Measurements from ENCODE around the gene GPR142.

Gene GPR142

DNA sequence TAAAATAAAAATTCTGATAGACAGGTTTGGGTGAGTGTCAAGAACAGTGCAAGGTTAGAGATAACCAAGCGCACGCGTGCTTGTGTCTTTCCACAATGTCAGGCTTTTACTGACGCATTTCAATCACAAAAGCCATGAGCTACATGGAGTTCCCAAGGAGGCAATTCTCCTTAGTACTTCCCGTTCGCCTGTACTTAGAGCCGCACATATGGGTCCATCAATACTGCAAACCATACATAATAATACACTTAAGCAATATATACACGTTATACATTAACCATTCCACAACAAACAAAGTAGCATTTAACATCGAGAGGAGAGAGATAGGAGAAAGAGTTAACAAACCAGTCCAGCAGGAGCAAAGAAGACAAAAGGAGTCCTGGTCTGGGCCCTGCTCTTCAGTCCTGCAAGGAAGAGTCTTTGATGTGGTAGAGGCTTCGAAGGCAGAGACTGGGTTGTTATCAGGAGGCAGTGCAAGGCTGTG is 52.7 kb downstream of the GPR142 start:
- Histone ChIP-seq H3K4me2 (ENCODE audit: insufficient read depth, low read length) (no peak overlapping the region), H2AFZ (ENCODE audit: low read depth, low read length) (no peak overlapping the region), H3K9me3 (ENCODE audit: insufficient read depth, low read length, severe bottlenecking) (no peaks in the 10 kb centered on the region), H3K4me3 (ENCODE audit: low read depth in 1 of 2, low read length in 2 of 2) (no peak overlapping the region), H3K79me2 (ENCODE audit: insufficient read depth, low read length) (no peaks in the 10 kb centered on the region), H4K20me1 (ENCODE audit: insufficient read depth, low read length) (no peaks in the 10 kb centered on the region), H3K9ac (ENCODE audit: low read depth, low read length) (no peak overlapping the region), H3K27ac (ENCODE audit: low read length) (no peak overlapping the region), H3K27me3 (ENCODE audit: insufficient read depth, low read length, poor library complexity) (no peaks in the 10 kb centered on the region), H3K4me1 (ENCODE audit: insufficient read depth, low read length) (peaks cover 6% of the 10 kb centered on the region; the same call in 1 of the 2 replicates), H3K36me3 (ENCODE audit: insufficient read depth, low read length) (no peaks in the 10 kb centered on the region)
- DNase-seq (no peak), ATAC-seq (ENCODE audit: insufficient read depth, low read depth) (no peak)
- TF ChIP-seq, protein P1, sequence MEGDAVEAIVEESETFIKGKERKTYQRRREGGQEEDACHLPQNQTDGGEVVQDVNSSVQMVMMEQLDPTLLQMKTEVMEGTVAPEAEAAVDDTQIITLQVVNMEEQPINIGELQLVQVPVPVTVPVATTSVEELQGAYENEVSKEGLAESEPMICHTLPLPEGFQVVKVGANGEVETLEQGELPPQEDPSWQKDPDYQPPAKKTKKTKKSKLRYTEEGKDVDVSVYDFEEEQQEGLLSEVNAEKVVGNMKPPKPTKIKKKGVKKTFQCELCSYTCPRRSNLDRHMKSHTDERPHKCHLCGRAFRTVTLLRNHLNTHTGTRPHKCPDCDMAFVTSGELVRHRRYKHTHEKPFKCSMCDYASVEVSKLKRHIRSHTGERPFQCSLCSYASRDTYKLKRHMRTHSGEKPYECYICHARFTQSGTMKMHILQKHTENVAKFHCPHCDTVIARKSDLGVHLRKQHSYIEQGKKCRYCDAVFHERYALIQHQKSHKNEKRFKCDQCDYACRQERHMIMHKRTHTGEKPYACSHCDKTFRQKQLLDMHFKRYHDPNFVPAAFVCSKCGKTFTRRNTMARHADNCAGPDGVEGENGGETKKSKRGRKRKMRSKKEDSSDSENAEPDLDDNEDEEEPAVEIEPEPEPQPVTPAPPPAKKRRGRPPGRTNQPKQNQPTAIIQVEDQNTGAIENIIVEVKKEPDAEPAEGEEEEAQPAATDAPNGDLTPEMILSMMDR (IDR thresholded peaks at IDR 0.05; ENCODE audit: borderline replicate concordance, extremely low read depth, low read length, poor library complexity, severe bottlenecking): no peak
- no peak for TF ChIP-seq EZH2 (IDR thresholded peaks at IDR 0.05; ENCODE audit: borderline replicate concordance, low read depth, low read length, severe bottlenecking)
